SW480 (cell line): ENCODE data around the gene SIGLEC8.
"Not testable (repeated sequence)": the region's sequence is repeated elsewhere in the genome, so short reads cannot be mapped to it uniquely, and the experiment has no call there.

Experiments
- DNase-seq: peaks from one replicate; pipeline ENCODE4 v3.0.0-alpha.2; 2016; ENCODE audit warnings: low spot score

The SIGLEC8 gene

GRCh38 chr19:51473009-51473707 is 14.9 kb upstream of the SIGLEC8 start:
- DNase-seq: peak; percentile 80

GRCh38 chr19:51472607-51473006 is 14.4 kb upstream of the SIGLEC8 start:
- no peak for DNase-seq

- DNase-seq: no peak
These were observed 13.3 kb upstream of the SIGLEC8 start for GRCh38 chr19:51471527-51471926.

- no peak for DNase-seq
These were observed 12.7 kb upstream of the SIGLEC8 start for GRCh38 chr19:51470966-51471365.

- no peak for DNase-seq
These were observed 11.4 kb upstream of the SIGLEC8 start for GRCh38 chr19:51469629-51470028.

- no peak for DNase-seq
These were observed 10.9 kb upstream of the SIGLEC8 start for GRCh38 chr19:51469162-51469561.

- no peak for DNase-seq
These were observed 10.3 kb upstream of the SIGLEC8 start for GRCh38 chr19:51468545-51468920.

- no peak for DNase-seq
These were observed 9.8 kb upstream of the SIGLEC8 start for GRCh38 chr19:51467864-51468544.

- DNase-seq: no peak
These were observed 8.5 kb upstream of the SIGLEC8 start for GRCh38 chr19:51466723-51467122.

GRCh38 chr19:51463976-51464581 is 5.8 kb upstream of the SIGLEC8 start:
- DNase-seq: not testable (repeated sequence)

- DNase-seq: no peak
These were observed 4.4 kb upstream of the SIGLEC8 start for GRCh38 chr19:51462681-51463080.

- no peak for DNase-seq
These were observed 4.0 kb upstream of the SIGLEC8 start for GRCh38 chr19:51462276-51462675.

- DNase-seq: no peak
These were observed 3.5 kb upstream of the SIGLEC8 start for GRCh38 chr19:51461723-51462161.

- DNase-seq: no peak
These were observed 2.1 kb upstream of the SIGLEC8 start for GRCh38 chr19:51460164-51460992.

- no peak for DNase-seq
These were observed 748 bp upstream of the SIGLEC8 start for GRCh38 chr19:51458899-51459505.

GRCh38 chr19:51457351-51458013 is 772 bp downstream of the SIGLEC8 start:
- no peak for DNase-seq

GRCh38 chr19:51456541-51457290 is 1.5 kb downstream of the SIGLEC8 start:
- DNase-seq: no peak

GRCh38 chr19:51450730-51451307 is 7.4 kb downstream of the SIGLEC8 start:
- DNase-seq: no peak

- DNase-seq: no peak
These were observed 9.7 kb downstream of the SIGLEC8 start for GRCh38 chr19:51448411-51449016.

GRCh38 chr19:51448011-51448410 is 10.2 kb downstream of the SIGLEC8 start:
- no peak for DNase-seq
